ENCODE results near the gene CTAGE15.
"Not testable (repeated sequence)": the region's sequence is repeated elsewhere in the genome, so short reads cannot be mapped to it uniquely, and the experiment has no call there.

Gene CTAGE15

DNA sequence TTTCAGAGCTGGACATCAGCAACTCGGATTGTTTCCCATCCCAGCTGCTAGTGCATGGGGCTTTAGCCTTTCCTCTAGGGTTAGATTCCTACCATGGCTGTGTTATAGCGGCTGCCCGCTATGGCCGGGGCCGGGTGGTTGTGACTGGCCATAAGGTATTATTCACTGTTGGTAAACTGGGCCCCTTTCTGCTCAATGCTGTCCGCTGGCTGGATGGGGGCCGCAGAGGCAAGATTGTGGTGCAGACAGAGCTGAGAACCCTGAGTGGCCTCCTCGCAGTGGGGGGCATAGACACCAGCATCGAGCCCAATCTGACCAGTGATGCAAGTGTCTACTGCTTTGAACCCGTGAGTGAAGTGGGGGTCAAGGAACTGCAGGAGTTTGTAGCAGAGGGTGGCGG lies 26.5 kb downstream of the CTAGE15 start:
- H3K36me3 ChIP-seq; intact Hi-C loops (cut with DNase I; ENCODE audit: low total_unique reads); H3K9me3 ChIP-seq; H3K4me1 ChIP-seq; H3K27me3 ChIP-seq; H3K4me3 ChIP-seq; H3K27ac ChIP-seq: not testable (repeated sequence)
- DNase-seq, result peak in 1 of 2 donors; percentile 53

DNA sequence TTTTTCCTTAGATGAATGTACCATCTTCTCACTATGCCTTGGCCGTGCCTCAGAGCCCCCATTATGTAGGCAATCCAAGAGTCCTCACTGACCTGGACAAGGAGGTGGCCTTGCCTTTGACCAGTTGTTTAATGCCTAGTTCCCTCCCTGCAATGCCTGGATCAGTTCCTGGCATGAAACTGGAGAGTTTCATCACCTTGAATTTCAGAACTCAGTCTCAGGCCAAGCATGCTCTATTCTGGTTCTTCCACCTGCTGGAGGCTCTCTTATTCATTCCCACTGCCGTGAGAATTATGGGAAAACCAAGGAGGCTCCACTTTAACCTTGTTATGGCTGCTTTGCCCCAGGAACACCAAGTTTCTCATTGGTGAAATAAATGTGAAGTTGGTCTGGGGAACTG lies 31.9 kb downstream of the CTAGE15 start:
- intact Hi-C loops (cut with DNase I; ENCODE audit: low total_unique reads), result not testable (repeated sequence)

DNA sequence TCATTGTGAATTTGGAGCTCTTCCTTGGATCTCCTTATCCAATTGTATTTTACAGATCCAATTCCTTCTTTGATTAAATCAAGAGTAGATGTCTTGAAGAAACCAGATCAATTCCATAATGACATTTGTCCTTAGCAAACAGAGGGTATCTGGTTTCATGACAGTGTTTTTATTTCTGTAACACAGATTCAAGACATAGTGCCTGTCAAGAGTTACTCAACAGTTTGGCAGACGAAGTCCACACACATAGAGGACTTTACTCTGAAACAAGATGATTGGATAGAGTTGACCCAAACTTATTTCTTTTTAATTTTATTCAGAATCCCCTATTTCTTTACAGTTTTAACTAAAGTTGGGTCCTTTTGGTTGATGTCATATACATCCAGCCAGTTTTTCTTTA lies 34.5 kb downstream of the CTAGE15 start:
- H3K36me3 ChIP-seq; H3K27ac ChIP-seq; DNase-seq; H3K4me3 ChIP-seq; intact Hi-C loops (cut with DNase I; ENCODE audit: low total_unique reads); H3K4me1 ChIP-seq; H3K9me3 ChIP-seq; H3K27me3 ChIP-seq: not testable (repeated sequence)

More for the DNA sequence above, 31.9 kb downstream of the CTAGE15 start:
- DNase-seq, H3K27ac ChIP-seq, H3K4me1 ChIP-seq, H3K36me3 ChIP-seq, H3K27me3 ChIP-seq, H3K4me3 ChIP-seq, H3K9me3 ChIP-seq: not testable (repeated sequence)

DNA sequence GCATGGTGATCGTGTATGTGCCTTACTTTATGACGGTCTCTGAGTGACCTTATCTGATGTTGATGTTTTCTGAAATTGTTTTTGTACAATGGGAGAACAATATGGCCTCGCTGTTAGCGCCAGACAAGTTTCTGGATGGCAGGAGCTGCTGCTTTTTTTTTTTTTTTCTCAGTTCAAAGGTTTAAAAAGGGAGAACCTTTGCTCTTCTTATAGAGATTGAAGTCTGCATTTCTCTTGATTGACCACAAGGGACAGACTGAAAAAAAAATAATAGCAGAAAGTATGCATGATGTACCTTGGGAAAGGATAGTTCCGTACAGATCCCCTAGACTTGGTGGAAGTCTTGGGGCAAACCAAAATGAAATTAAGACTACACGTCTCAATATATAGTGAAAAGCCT lies 43.9 kb downstream of the CTAGE15 start:
- H3K4me3 ChIP-seq; H3K4me1 ChIP-seq; DNase-seq; H3K27me3 ChIP-seq; H3K9me3 ChIP-seq; H3K36me3 ChIP-seq; H3K27ac ChIP-seq; intact Hi-C loops (cut with DNase I; ENCODE audit: low total_unique reads): not testable (repeated sequence)

DNA sequence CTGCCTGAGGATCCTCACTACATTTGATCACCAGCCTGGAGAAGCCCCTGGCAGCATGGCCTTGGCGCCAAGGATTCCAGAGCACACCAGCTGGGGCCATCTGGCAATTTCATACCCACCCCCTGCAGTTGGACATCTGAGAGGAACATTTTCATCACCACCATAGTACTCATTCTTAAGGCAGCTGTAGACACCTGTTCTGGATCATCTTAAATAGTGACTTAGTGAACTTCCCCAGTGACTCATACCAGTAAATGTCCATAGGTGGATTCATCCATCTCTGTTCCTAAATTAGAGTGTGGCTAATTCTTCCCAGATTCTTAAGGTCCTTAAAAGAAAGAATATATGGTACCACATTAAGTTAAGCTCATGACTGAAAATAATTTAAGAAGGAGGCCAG lies 45.6 kb downstream of the CTAGE15 start:
- H3K27ac ChIP-seq; H3K9me3 ChIP-seq; H3K27me3 ChIP-seq; H3K4me1 ChIP-seq; intact Hi-C loops (cut with DNase I; ENCODE audit: low total_unique reads); H3K4me3 ChIP-seq; H3K36me3 ChIP-seq; DNase-seq: not testable (repeated sequence)

DNA sequence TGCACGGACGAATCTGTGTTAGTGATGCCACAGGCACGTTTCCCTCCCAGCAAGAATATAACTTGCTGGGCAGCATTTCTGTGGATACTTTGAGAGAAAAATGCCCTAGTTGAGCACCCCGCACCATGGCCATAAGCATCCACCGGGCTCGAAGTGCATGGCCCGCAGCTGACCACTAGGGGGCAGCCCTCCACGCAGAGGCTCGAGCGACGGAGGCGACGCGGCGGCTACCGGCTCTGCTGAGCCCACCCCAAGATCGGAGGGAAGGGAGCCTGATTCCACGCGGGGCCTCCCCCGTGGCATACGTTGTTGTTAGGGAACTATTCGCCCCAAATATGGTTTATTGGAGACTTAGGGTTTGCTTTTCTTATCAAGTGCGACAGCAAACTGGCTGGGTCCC lies 48.5 kb downstream of the CTAGE15 start:
- TF ChIP-seq, protein P1, sequence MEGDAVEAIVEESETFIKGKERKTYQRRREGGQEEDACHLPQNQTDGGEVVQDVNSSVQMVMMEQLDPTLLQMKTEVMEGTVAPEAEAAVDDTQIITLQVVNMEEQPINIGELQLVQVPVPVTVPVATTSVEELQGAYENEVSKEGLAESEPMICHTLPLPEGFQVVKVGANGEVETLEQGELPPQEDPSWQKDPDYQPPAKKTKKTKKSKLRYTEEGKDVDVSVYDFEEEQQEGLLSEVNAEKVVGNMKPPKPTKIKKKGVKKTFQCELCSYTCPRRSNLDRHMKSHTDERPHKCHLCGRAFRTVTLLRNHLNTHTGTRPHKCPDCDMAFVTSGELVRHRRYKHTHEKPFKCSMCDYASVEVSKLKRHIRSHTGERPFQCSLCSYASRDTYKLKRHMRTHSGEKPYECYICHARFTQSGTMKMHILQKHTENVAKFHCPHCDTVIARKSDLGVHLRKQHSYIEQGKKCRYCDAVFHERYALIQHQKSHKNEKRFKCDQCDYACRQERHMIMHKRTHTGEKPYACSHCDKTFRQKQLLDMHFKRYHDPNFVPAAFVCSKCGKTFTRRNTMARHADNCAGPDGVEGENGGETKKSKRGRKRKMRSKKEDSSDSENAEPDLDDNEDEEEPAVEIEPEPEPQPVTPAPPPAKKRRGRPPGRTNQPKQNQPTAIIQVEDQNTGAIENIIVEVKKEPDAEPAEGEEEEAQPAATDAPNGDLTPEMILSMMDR (IDR thresholded peaks at IDR 0.05), result peak in 1 of 2 experiments; percentile 58
- intact Hi-C loops (cut with DNase I; ENCODE audit: low total_unique reads), result not testable (repeated sequence)
- DNase-seq, result peak; percentile 77 to 84

DNA sequence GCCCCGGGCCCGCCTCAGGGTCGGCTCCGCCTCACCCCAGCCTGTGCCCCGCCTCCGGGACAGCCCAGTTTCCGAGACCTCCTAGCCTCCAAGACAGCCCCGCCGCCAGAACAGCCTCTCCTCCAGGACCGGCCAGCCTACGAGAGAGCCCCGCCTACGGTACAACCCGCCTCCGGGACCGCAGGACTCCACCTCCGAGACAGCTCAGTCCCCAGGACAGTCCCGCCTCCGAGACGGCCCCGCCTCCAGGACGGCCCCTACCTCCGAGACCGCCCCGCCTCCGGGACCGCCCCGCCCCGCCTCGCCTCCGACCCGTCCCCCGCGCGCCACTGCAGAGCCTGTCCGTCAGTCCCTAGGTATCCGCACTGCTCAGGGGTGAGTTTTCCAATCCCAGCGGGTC lies 49.0 kb downstream of the CTAGE15 start, which contains the start of gene TCAF2:
Gene TCAF2 (plus strand): TSS at position 329 of the 400 bp plus-strand sequence.
- DNase-seq, result peak; percentile 84 to 88
- peak within 1 kb of the TSS; percentile 37 to 48 for H3K4me3 ChIP-seq
- intact Hi-C loops (cut with DNase I; ENCODE audit: low total_unique reads); H3K36me3 ChIP-seq; H3K4me1 ChIP-seq; H3K27ac ChIP-seq; H3K9me3 ChIP-seq; H3K27me3 ChIP-seq: not testable (repeated sequence)

More for the DNA sequence above, 48.5 kb downstream of the CTAGE15 start:
- not testable (repeated sequence) for H3K36me3 ChIP-seq, H3K9me3 ChIP-seq, H3K27ac ChIP-seq, H3K4me1 ChIP-seq, H3K27me3 ChIP-seq
- peak overlapping the region in 1 of 2 donors; percentile 41 for H3K4me3 ChIP-seq

DNA sequence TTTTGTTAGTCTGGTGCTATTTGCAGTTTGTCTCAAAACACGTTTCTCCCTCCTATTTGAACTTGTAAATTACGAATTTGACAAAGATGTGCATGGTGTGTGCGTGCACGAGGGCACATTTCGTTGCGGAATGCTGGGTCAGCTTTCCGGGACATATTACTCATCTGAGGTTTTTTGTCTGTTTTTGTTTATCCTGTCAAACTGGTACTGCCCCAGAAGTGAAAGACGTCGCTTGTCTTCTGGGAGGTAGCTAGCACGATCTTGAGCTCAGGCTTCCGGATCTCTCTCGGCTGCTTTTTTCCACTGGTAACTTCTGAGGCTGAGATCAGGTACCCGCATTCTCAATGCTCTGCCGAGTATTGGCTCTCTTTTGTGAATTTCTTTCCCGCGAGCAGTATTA lies 49.6 kb downstream of the CTAGE15 start:
- H3K27ac ChIP-seq; H3K27me3 ChIP-seq; H3K4me1 ChIP-seq; H3K9me3 ChIP-seq; intact Hi-C loops (cut with DNase I; ENCODE audit: low total_unique reads); DNase-seq; H3K36me3 ChIP-seq: not testable (repeated sequence)
- H3K4me3 ChIP-seq, result peak overlapping the region; percentile 37 to 48

DNA sequence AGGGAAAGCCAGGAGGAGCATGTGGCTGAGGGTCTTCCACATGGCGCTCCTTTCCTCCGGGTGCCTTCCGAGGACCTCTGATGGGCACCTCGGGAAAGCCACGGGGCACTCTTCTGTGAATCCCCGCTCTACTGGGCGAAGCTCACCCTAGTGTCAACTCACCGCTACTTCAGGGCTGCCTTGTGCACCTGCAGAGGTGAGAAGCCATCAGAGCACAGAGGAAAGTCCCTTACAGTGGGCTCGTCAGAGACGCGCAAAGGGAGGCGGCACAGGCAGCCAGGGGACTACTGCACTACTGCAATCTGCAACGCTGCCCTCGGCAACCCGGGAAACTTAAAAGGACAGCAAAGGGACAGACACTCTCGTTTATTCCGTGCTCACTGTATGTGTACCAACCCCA lies 50.5 kb downstream of the CTAGE15 start:
- DNase-seq; intact Hi-C loops (cut with DNase I; ENCODE audit: low total_unique reads); H3K27ac ChIP-seq; H3K36me3 ChIP-seq; H3K9me3 ChIP-seq; H3K4me3 ChIP-seq; H3K4me1 ChIP-seq; H3K27me3 ChIP-seq: not testable (repeated sequence)
